ENCODE measurements around the gene CHKB.

DNA sequence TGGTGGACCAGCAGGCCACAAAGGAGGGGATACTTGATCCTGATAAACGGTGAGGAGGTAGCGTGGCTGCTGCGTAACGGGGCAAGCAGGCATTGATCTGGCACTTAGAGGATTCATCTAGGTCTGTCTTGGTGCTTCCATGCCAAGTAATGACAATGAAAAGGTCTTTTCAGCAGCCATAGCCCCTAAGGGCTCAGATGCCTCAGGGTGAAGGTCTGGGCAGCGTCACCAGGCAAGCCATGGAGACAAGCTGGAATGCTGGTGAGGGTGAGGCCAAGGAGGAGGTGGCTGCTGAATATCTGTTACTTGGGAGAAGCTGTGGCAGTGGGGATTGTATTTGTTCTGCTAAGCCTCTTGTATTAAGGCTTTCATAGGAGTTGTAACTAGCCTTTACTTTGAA lies 4.8 kb upstream of the CHKB start:
- TF ChIP-seq, protein P1, sequence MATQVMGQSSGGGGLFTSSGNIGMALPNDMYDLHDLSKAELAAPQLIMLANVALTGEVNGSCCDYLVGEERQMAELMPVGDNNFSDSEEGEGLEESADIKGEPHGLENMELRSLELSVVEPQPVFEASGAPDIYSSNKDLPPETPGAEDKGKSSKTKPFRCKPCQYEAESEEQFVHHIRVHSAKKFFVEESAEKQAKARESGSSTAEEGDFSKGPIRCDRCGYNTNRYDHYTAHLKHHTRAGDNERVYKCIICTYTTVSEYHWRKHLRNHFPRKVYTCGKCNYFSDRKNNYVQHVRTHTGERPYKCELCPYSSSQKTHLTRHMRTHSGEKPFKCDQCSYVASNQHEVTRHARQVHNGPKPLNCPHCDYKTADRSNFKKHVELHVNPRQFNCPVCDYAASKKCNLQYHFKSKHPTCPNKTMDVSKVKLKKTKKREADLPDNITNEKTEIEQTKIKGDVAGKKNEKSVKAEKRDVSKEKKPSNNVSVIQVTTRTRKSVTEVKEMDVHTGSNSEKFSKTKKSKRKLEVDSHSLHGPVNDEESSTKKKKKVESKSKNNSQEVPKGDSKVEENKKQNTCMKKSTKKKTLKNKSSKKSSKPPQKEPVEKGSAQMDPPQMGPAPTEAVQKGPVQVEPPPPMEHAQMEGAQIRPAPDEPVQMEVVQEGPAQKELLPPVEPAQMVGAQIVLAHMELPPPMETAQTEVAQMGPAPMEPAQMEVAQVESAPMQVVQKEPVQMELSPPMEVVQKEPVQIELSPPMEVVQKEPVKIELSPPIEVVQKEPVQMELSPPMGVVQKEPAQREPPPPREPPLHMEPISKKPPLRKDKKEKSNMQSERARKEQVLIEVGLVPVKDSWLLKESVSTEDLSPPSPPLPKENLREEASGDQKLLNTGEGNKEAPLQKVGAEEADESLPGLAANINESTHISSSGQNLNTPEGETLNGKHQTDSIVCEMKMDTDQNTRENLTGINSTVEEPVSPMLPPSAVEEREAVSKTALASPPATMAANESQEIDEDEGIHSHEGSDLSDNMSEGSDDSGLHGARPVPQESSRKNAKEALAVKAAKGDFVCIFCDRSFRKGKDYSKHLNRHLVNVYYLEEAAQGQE (IDR thresholded peaks at IDR 0.05; ENCODE audit: low read depth) = no peak
- no peak for TF ChIP-seq SRF (IDR thresholded peaks at IDR 0.05; ENCODE audit: low read depth)
- TF ChIP-seq JUND (IDR thresholded peaks at IDR 0.05) = no peak
- TF ChIP-seq POLR2A (IDR thresholded peaks at IDR 0.05; ENCODE audit: borderline replicate concordance, extremely low read depth, insufficient read depth, insufficient read length) = no peak
- no peak for TF ChIP-seq EZH2phosphoT487 (IDR thresholded peaks at IDR 0.05; ENCODE audit: borderline replicate concordance)
- TF ChIP-seq, protein P2, sequence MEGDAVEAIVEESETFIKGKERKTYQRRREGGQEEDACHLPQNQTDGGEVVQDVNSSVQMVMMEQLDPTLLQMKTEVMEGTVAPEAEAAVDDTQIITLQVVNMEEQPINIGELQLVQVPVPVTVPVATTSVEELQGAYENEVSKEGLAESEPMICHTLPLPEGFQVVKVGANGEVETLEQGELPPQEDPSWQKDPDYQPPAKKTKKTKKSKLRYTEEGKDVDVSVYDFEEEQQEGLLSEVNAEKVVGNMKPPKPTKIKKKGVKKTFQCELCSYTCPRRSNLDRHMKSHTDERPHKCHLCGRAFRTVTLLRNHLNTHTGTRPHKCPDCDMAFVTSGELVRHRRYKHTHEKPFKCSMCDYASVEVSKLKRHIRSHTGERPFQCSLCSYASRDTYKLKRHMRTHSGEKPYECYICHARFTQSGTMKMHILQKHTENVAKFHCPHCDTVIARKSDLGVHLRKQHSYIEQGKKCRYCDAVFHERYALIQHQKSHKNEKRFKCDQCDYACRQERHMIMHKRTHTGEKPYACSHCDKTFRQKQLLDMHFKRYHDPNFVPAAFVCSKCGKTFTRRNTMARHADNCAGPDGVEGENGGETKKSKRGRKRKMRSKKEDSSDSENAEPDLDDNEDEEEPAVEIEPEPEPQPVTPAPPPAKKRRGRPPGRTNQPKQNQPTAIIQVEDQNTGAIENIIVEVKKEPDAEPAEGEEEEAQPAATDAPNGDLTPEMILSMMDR (IDR thresholded peaks at IDR 0.05 in 2 of 3, conservative IDR thresholded peaks at IDR 0.05 in 1 of 3; ENCODE audit: borderline replicate concordance in 1 of 3, insufficient read depth in 1 of 3, low read depth in 2 of 3, low read length in 2 of 3) = no peak
- no peak for TF ChIP-seq POLR2AphosphoS5 (IDR thresholded peaks at IDR 0.05; ENCODE audit: low read depth, low read length)
